Colonic mucosa (tissue), 4 donors: ENCODE measurements around the gene CDCA4. TPM values are rescaled to one million over a fixed set of nuclear protein-coding genes. Genes with fewer than 3 reads are reported as not detected.
A peak's percentile ranks its signal among the peaks of the same experiment; 100 is the strongest.
"Not testable (repeated sequence)": the region's sequence is repeated elsewhere in the genome, so short reads cannot be mapped to it uniquely, and the experiment has no call there.

Experiments
- DNase-seq: peaks from one replicate; pipeline ENCODE4 v3.0.0-alpha.2; 2020
- H3K27ac ChIP-seq: fragments of 200-600 bp; one replicate; pipeline ENCODE4 v1.8.0; 2021
- H3K27me3 ChIP-seq: fragments of 200-600 bp; one replicate; pipeline ENCODE4 v1.8.0; 2021
- H3K36me3 ChIP-seq: fragments of 200-600 bp; one replicate; pipeline ENCODE4 v1.8.0; 2021
- H3K4me1 ChIP-seq: fragments of 200-600 bp; one replicate; pipeline ENCODE4 v1.8.0; 2021; ENCODE audit warnings: mild to moderate bottlenecking
- H3K4me3 ChIP-seq: fragments of 200-600 bp; one replicate; pipeline ENCODE4 v1.8.0; 2021
- H3K9ac ChIP-seq, 2 donors: one replicate each; pipeline ENCODE4 v1.7.0; 2013; ENCODE audit warnings: control low read depth in 2 of 2, low read depth in 2 of 2, low read length in 2 of 2
- H3K9me3 ChIP-seq: fragments of 200-600 bp; one replicate; pipeline ENCODE4 v1.8.0; 2021
- CTCF ChIP-seq: fragments of 200-600 bp; IDR thresholded peaks from one replicate; pipeline ENCODE4 v1.8.0; 2022; ENCODE audit warnings: antibody characterized with exemption, mild to moderate bottlenecking
- intact Hi-C: fragments of 100-400 bp; cut with DNase I; formaldehyde crosslinking; loops from one replicate; pipeline ENCODE4 v1.14.1; 2022
- total RNA-seq, 2 donors: library from RNA; stranded (reverse); fragmentation: NEBNext Ultra II Directional in 1 of 2; extraction: Animal tissue kit (Norgen Biotek cat#: 25700) in 1 of 2; gene quantifications; one replicate each; pipeline ENCODE4 v1.2.1, GENCODE V29; 2021
- donor health status: healthy.
- donor health status: DM: no; HTN: no; CAD: no.
- donor health status: DM: no; HTN: no; CAD: no.

The CDCA4 gene
- total RNA-seq, 2 donors from 2014 or later: 8.3 to 16.3 TPM

GRCh38 chr14:105034315-105035039 is 13.6 kb upstream of the CDCA4 start:
- no peak overlapping the region for H3K27ac ChIP-seq

GRCh38 chr14:105033412-105033900 is 12.6 kb upstream of the CDCA4 start:
- H3K9me3 ChIP-seq, H3K27me3 ChIP-seq, H3K36me3 ChIP-seq, DNase-seq, intact Hi-C loops, H3K4me1 ChIP-seq: not testable (repeated sequence)
- H3K4me3 ChIP-seq: peak overlapping the region; percentile 37
- H3K27ac ChIP-seq: peak overlapping the region; percentile 50
- peak overlapping the region; percentile 63 to 74 for H3K9ac ChIP-seq

More at GRCh38 chr14:105034315-105035039, 13.6 kb upstream of the CDCA4 start:
- no peaks in the 10 kb centered on the region for H3K9me3 ChIP-seq
- intact Hi-C loops: no loop called here
- H3K4me3 ChIP-seq: no peak overlapping the region
- H3K36me3 ChIP-seq: no peaks in the 10 kb centered on the region
- no peaks in the 10 kb centered on the region for H3K27me3 ChIP-seq
- DNase-seq: no peak
- no peak overlapping the region for H3K9ac ChIP-seq
- H3K4me1 ChIP-seq: no peaks in the 10 kb centered on the region
- TF ChIP-seq CTCF: no peak

- DNase-seq, H3K4me3 ChIP-seq, H3K27ac ChIP-seq, intact Hi-C loops, H3K4me1 ChIP-seq, H3K27me3 ChIP-seq, H3K36me3 ChIP-seq, H3K9me3 ChIP-seq: not testable (repeated sequence)
- peak overlapping the region in 1 of 2 donors; percentile 74 for H3K9ac ChIP-seq
These were observed 11.6 kb upstream of the CDCA4 start for GRCh38 chr14:105032451-105032901.

- no peak overlapping the region for H3K9ac ChIP-seq
- no peak for DNase-seq
- H3K4me1 ChIP-seq: no peaks in the 10 kb centered on the region
- H3K27me3 ChIP-seq: no peaks in the 10 kb centered on the region
- no peaks in the 10 kb centered on the region for H3K36me3 ChIP-seq
- no peak for TF ChIP-seq CTCF
- H3K4me3 ChIP-seq: no peak overlapping the region
- H3K9me3 ChIP-seq: no peaks in the 10 kb centered on the region
- intact Hi-C loops: no loop called here
- H3K27ac ChIP-seq: no peak overlapping the region
These were observed 10.0 kb upstream of the CDCA4 start for GRCh38 chr14:105030836-105031396.

GRCh38 chr14:105030194-105030593 is 9.3 kb upstream of the CDCA4 start:
- Histone ChIP-seq H3K9me3 (no peaks in the 10 kb centered on the region), H3K4me1 (no peaks in the 10 kb centered on the region), H3K27ac (no peak overlapping the region), H3K27me3 (no peaks in the 10 kb centered on the region), H3K9ac (no peak overlapping the region), H3K36me3 (no peaks in the 10 kb centered on the region), H3K4me3 (no peak overlapping the region)
- intact Hi-C loops: no loop called here
- no peak for DNase-seq
- no peak for TF ChIP-seq CTCF

- no peaks in the 10 kb centered on the region for H3K9me3 ChIP-seq
- no peak overlapping the region for H3K4me3 ChIP-seq
- intact Hi-C loops: no loop called here
- H3K27me3 ChIP-seq: no peaks in the 10 kb centered on the region
- no peak overlapping the region for H3K27ac ChIP-seq
- no peak for TF ChIP-seq CTCF
- no peaks in the 10 kb centered on the region for H3K4me1 ChIP-seq
- no peak overlapping the region for H3K9ac ChIP-seq
- H3K36me3 ChIP-seq: no peaks in the 10 kb centered on the region
- no peak for DNase-seq
These were observed 8.5 kb upstream of the CDCA4 start for GRCh38 chr14:105029402-105029801.
